Liver (tissue), 9 donors: Measurements from ENCODE around the gene SLC37A4. TPM values are rescaled to one million over a fixed set of nuclear protein-coding genes. Genes with fewer than 3 reads are reported as not detected.

Experiments
- DNase-seq: peaks from one replicate; pipeline ENCODE4 v3.0.0-alpha.2; 2017; ENCODE audit warnings: low spot score
- H3K27ac ChIP-seq, 2 donors: one replicate each; pipeline ENCODE4 v1.7.0; 2013; ENCODE audit warnings: inconsistent platforms in 2 of 2, low read length in 2 of 2, control low read depth in 1 of 2, low read depth in 1 of 2, mild to moderate bottlenecking in 1 of 2
- H3K27me3 ChIP-seq, 4 donors: one replicate each; pipeline versions ENCODE4 v1.6.1 to v1.7.0; 2013; ENCODE audit warnings: low read length in 3 of 4, inconsistent platforms in 1 of 4, mild to moderate bottlenecking in 1 of 4, moderate library complexity in 1 of 4; ENCODE audit not compliant: control insufficient read depth in 4 of 4, insufficient read depth in 4 of 4
- H3K36me3 ChIP-seq, 4 donors: one replicate each; pipeline versions ENCODE4 v1.6.1 to v1.7.0; 2013; ENCODE audit warnings: low read length in 3 of 4, mild to moderate bottlenecking in 3 of 4, low read depth in 1 of 4, moderate library complexity in 1 of 4; ENCODE audit not compliant: control insufficient read depth in 4 of 4, insufficient read depth in 3 of 4
- H3K4me1 ChIP-seq, 4 donors: one replicate each; pipeline versions ENCODE4 v1.6.1 to v1.7.0; 2013; ENCODE audit warnings: low read length in 3 of 4, mild to moderate bottlenecking in 3 of 4, moderate library complexity in 1 of 4; ENCODE audit not compliant: control insufficient read depth in 4 of 4, insufficient read depth in 4 of 4
- H3K4me3 ChIP-seq, 3 donors: one replicate each; pipeline versions ENCODE4 v1.6.1 to v1.7.0; 2013; ENCODE audit warnings: low read length in 3 of 3, control low read depth in 1 of 3, low read depth in 1 of 3, mild to moderate bottlenecking in 1 of 3
- H3K9ac ChIP-seq, 2 donors: one replicate each; pipeline ENCODE4 v1.7.0; 2013; ENCODE audit warnings: low read length in 2 of 2, mild to moderate bottlenecking in 2 of 2, moderate library complexity in 2 of 2, control low read depth in 1 of 2, low read depth in 1 of 2
- H3K9me3 ChIP-seq, 4 donors: one replicate each; pipeline versions ENCODE4 v1.6.1 to v1.7.0; 2013; ENCODE audit warnings: low read length in 3 of 4; ENCODE audit not compliant: control insufficient read depth in 4 of 4
- ATF3 ChIP-seq: IDR thresholded peaks from 2 replicates; pipeline ENCODE4 v1.6.1; 2016; ENCODE audit warnings: antibody characterized with exemption
- CTCF ChIP-seq: fragments of 150-350 bp; IDR thresholded peaks from 2 replicates; pipeline ENCODE4 v1.5.1; 2017; ENCODE audit warnings: improper control_type of control experiment, low read depth, low read length; ENCODE audit not compliant: missing input control
- EGR1 ChIP-seq, 2 donors: IDR thresholded peaks; 2 replicates each; pipeline ENCODE4 v1.6.1; 2016 to 2018; ENCODE audit warnings: antibody characterized with exemption in 2 of 2, low read depth in 2 of 2
- FOXA1 ChIP-seq: IDR thresholded peaks from 2 replicates; pipeline ENCODE4 v1.6.1; 2016; ENCODE audit warnings: antibody characterized with exemption
- FOXA2 ChIP-seq: IDR thresholded peaks from 2 replicates; pipeline ENCODE4 v1.6.1; 2016; ENCODE audit warnings: antibody characterized with exemption
- GABPA ChIP-seq, 2 donors: IDR thresholded peaks in 1 of 2; conservative IDR thresholded peaks in 1 of 2; 2 replicates each; pipeline ENCODE4 v1.6.1; 2016; ENCODE audit warnings: antibody characterized with exemption in 2 of 2, mild to moderate bottlenecking in 1 of 2, moderate library complexity in 1 of 2
- HNF4A ChIP-seq, 2 donors: conservative IDR thresholded peaks; 2 replicates each; pipeline ENCODE4 v1.6.1; 2016; ENCODE audit warnings: antibody characterized with exemption in 2 of 2, mild to moderate bottlenecking in 2 of 2
- HNF4G ChIP-seq: IDR thresholded peaks from 2 replicates; pipeline ENCODE4 v1.6.1; 2016; ENCODE audit warnings: antibody characterized with exemption
- JUND ChIP-seq, 2 donors: IDR thresholded peaks; 2 replicates each; pipeline ENCODE4 v1.6.1; 2016; ENCODE audit warnings: antibody characterized with exemption in 2 of 2
- MAX ChIP-seq: IDR thresholded peaks from 2 replicates; pipeline ENCODE4 v1.6.1; 2016; ENCODE audit warnings: antibody characterized with exemption
- NR2F2 ChIP-seq: IDR thresholded peaks from 2 replicates; pipeline ENCODE4 v1.6.1; 2016; ENCODE audit warnings: antibody characterized with exemption
- RAD21 ChIP-seq, 2 donors: IDR thresholded peaks; 2 replicates each; pipeline ENCODE4 v1.6.1; 2016; ENCODE audit warnings: antibody characterized with exemption in 2 of 2, mild to moderate bottlenecking in 2 of 2
- REST ChIP-seq: IDR thresholded peaks from 2 replicates; pipeline ENCODE4 v1.6.1; 2016; ENCODE audit warnings: antibody characterized with exemption, mild to moderate bottlenecking
- RXRA ChIP-seq, 2 donors: IDR thresholded peaks; 2 replicates each; pipeline ENCODE4 v1.6.1; 2017 to 2018; ENCODE audit warnings: antibody characterized with exemption in 2 of 2, mild to moderate bottlenecking in 1 of 2
- SP1 ChIP-seq: IDR thresholded peaks from 2 replicates; pipeline ENCODE4 v1.6.1; 2018; ENCODE audit warnings: antibody characterized with exemption, mild to moderate bottlenecking
- TAF1 ChIP-seq: conservative IDR thresholded peaks from 2 replicates; pipeline ENCODE4 v1.6.1; 2016; ENCODE audit warnings: antibody characterized with exemption, mild to moderate bottlenecking
- YY1 ChIP-seq: IDR thresholded peaks from 2 replicates; pipeline ENCODE4 v1.6.1; 2016; ENCODE audit warnings: antibody characterized with exemption, mild to moderate bottlenecking
- ZBTB33 ChIP-seq: IDR thresholded peaks from 2 replicates; pipeline ENCODE4 v1.6.1; 2016; ENCODE audit warnings: antibody characterized with exemption
- WGBS: extraction: QIAGEN DNeasy Blood & Tissue Kit; methylation state at CpG from one replicate; pipeline ENCODE4 v1.1.7; 2013; 5-methylcytosine and 5-hydroxymethylcytosine counted together
- polyA plus RNA-seq, 2 donors: library from polyadenylated mRNA; stranded (reverse) in 1 of 2; unstranded in 1 of 2; fragments of 200-250 nt in 1 of 2; fragments of >200 nt in 1 of 2; fragmentation: Nextera tagmentation in 1 of 2; extraction: Ambion mirVana in 1 of 2; gene quantifications; one replicate each; pipeline versions ENCODE4 v1.2.1 to v1.2.3, GENCODE V29; 2013 to 2015
- total RNA-seq, 2 donors: library from RNA; depleted of rRNA; stranded (reverse); fragments of >200 nt; gene quantifications; one replicate each; pipeline ENCODE4 v1.2.3, GENCODE V29; 2014
- donor health status: healthy.
- donor health status: healthy.
- donor health status: healthy.
- donor health status: healthy.
- donor health status: healthy.

SLC37A4 gene
- total and polyA plus RNA-seq, 4 donors, result 62.7 to 184 (median 96.3) TPM

- DNase-seq, result peak; percentile 77
- no peaks in the 10 kb centered on the region for H3K27me3 ChIP-seq
- peak; percentile 31 for TF ChIP-seq NR2F2
- peak; percentile 96 for TF ChIP-seq TAF1
- peak; percentile 17 for TF ChIP-seq ZBTB33
- peak; percentile 27 to 49 for TF ChIP-seq RAD21 (IDR thresholded peaks at IDR 0.05)
- no peak for TF ChIP-seq HNF4G
- no peak for TF ChIP-seq ATF3
- no peak for TF ChIP-seq CTCF
- TF ChIP-seq REST, result peak; percentile 67
- TF ChIP-seq FOXA2, result no peak
- no peak for TF ChIP-seq EGR1 (IDR thresholded peaks at IDR 0.05; ENCODE audit: low read depth in 2 of 2)
- TF ChIP-seq FOXA1, result peak; percentile 12
- TF ChIP-seq GABPA (IDR thresholded peaks at IDR 0.05 in 1 of 2, conservative IDR thresholded peaks at IDR 0.05 in 1 of 2), result peak in 1 of 2 donors; percentile 39
- peak; percentile 87 for TF ChIP-seq SP1
- peak in 1 of 2 donors; percentile 7 for TF ChIP-seq JUND (IDR thresholded peaks at IDR 0.05)
- TF ChIP-seq RXRA (IDR thresholded peaks at IDR 0.05), result peak; percentile 55 to 67
- TF ChIP-seq HNF4A (conservative IDR thresholded peaks at IDR 0.05), result peak; percentile 56 to 64
- TF ChIP-seq MAX, result peak; percentile 26
- peak; percentile 83 for TF ChIP-seq YY1
- H3K4me1 ChIP-seq, result peaks cover 9 to 51% (median 35%) of the 10 kb centered on the region in 4 donors
- 12% methylated on average over 10 of the region's 10 CpGs for WGBS
- peak overlapping the region; percentile 92 to 97 for H3K27ac ChIP-seq
- H3K36me3 ChIP-seq, result peaks cover 2 to 10% (median 4%) of the 10 kb centered on the region in 4 donors
- peak overlapping the region; percentile 71 to 86 (median 85) for H3K4me3 ChIP-seq
- H3K9ac ChIP-seq, result peak overlapping the region; percentile 77 to 87
- no peaks in the 10 kb centered on the region for H3K9me3 ChIP-seq
Observed at GRCh38 chr11:119029340-119030028, 1.2 kb downstream of the SLC37A4 start.
